GM12878 (cell line): ENCODE results near the gene LPCAT3. TPM values are rescaled to one million over a fixed set of nuclear protein-coding genes. Genes with fewer than 3 reads are reported as not detected.

Experiments used
- ATF7 ChIP-seq: fragments of 450-650 bp; IDR thresholded peaks from 2 replicates; pipeline ENCODE4 v1.6.1; 2016; ENCODE audit warnings: low read depth, mild to moderate bottlenecking
- BMI1 ChIP-seq: fragments of 450-650 bp; IDR thresholded peaks from 2 replicates; pipeline ENCODE4 v1.6.1; 2016; ENCODE audit warnings: mild to moderate bottlenecking, moderate library complexity, borderline replicate concordance
- CBX3 ChIP-seq: fragments of 200-600 bp; sonication (generic); IDR thresholded peaks from 2 replicates; pipeline ENCODE4 v1.6.1; 2016; ENCODE audit warnings: low read depth, borderline replicate concordance
- CHD1 ChIP-seq: IDR thresholded peaks from 2 replicates; pipeline ENCODE4 v1.6.1; 2012; ENCODE audit warnings: low read depth, low read length, improper control_type of control experiment
- CHD2 ChIP-seq: IDR thresholded peaks from 2 replicates; pipeline ENCODE4 v1.6.1; 2011; ENCODE audit warnings: low read depth, low read length, improper control_type of control experiment, borderline replicate concordance
- CREB1 ChIP-seq: IDR thresholded peaks from 2 replicates; pipeline ENCODE4 v1.6.1; 2012; ENCODE audit warnings: low read depth, mild to moderate bottlenecking, inconsistent platforms
- EGR1 ChIP-seq, 2 experiments: IDR thresholded peaks; 1 replicate in 1 of 2; 2 replicates in 1 of 2; pipeline ENCODE4 v1.6.1; 2011 to 2012; ENCODE audit warnings: low read depth in 2 of 2, low read length in 2 of 2, borderline replicate concordance in 1 of 2, mild to moderate bottlenecking in 1 of 2, moderate library complexity in 1 of 2
- IRF4 ChIP-seq: IDR thresholded peaks from 2 replicates; pipeline ENCODE4 v1.6.1; 2011; ENCODE audit warnings: low read depth, low read length
- KAT2A ChIP-seq: conservative IDR thresholded peaks from 2 replicates; pipeline ENCODE4 v1.6.1; 2011; ENCODE audit warnings: low read depth, low read length; ENCODE audit not compliant: control insufficient read depth
- MYB ChIP-seq: fragments of 150-350 bp; IDR thresholded peaks from 2 replicates; pipeline ENCODE4 v1.6.1; 2014; ENCODE audit warnings: mild to moderate bottlenecking, low read depth, low read length, borderline replicate concordance
- PRDM15 ChIP-seq: fragments of 450-650 bp; formaldehyde crosslinking; IDR thresholded peaks from 2 replicates; pipeline ENCODE4 v1.4.0; 2020; ENCODE audit warnings: mild to moderate bottlenecking, moderate library complexity
- SP1 ChIP-seq: IDR thresholded peaks from one replicate; pipeline ENCODE4 v1.6.1; 2011; ENCODE audit warnings: low read depth, low read length
- TCF3 ChIP-seq: IDR thresholded peaks from 2 replicates; pipeline ENCODE4 v1.6.1; 2012; ENCODE audit warnings: low read depth, mild to moderate bottlenecking, low read length, borderline replicate concordance; ENCODE audit not compliant: insufficient read depth
- ZNF592 ChIP-seq: fragments of 450-650 bp; IDR thresholded peaks from 2 replicates; pipeline ENCODE4 v1.6.1; 2017; ENCODE audit warnings: mild to moderate bottlenecking, moderate library complexity
- polyA plus RNA-seq, 11 experiments: library from polyadenylated mRNA; depleted of rRNA in 4 of 11; unstranded in 6 of 11; stranded (reverse) in 5 of 11; fragments of >200 nt; fragmentation: Nextera tagmentation in 4 of 11; fragmentation: Illumina TruSeq in 1 of 11; extraction: Ambion mirVana in 4 of 11; extraction: Trizol in 1 of 11; gene quantifications; 1 replicate in 1 of 11; 2 replicates in 10 of 11; pipeline versions ENCODE4 v1.2.1 to v1.2.3, GENCODE V29; 2011 to 2016; ENCODE audit warnings: inconsistent platforms in 2 of 11, missing spikeins in 2 of 11, low read depth in 1 of 11
- total RNA-seq, 4 experiments: library from RNA; depleted of rRNA in 3 of 4; stranded (reverse); fragments of >200 nt in 3 of 4; fragmentation: Illumina TruSeq in 1 of 4; extraction: Trizol in 1 of 4; gene quantifications; 2 replicates each; pipeline versions ENCODE4 v1.2.1 to v1.2.3, GENCODE V29; 2013 to 2021
- TF ChIP-seq, protein P1 (sequence below): IDR thresholded peaks from 2 replicates; pipeline ENCODE4 v1.6.1; 2012; ENCODE audit warnings: low read depth, low read length, improper control_type of control experiment
- TF ChIP-seq, protein P2 (sequence below), 3 experiments: IDR thresholded peaks in 2 of 3; conservative IDR thresholded peaks in 1 of 3; 2 replicates each; pipeline ENCODE4 v1.5.1; 2011; ENCODE audit warnings: low read depth in 3 of 3, low read length in 3 of 3, mild to moderate bottlenecking in 3 of 3, control low read depth in 2 of 3, moderate library complexity in 2 of 3, inconsistent platforms in 1 of 3, mixed read lengths in 1 of 3; ENCODE audit not compliant: control insufficient read depth in 2 of 3, insufficient read depth in 1 of 3; ENCODE audit errors: extremely low read depth in 1 of 3

Gene LPCAT3
- total and polyA plus RNA-seq, 10 of the 15 experiments (the other 5 are each of a cell fraction or from before 2014, with no cell fraction given): 2.6 to 48.3 (median 23.0) TPM

DNA sequence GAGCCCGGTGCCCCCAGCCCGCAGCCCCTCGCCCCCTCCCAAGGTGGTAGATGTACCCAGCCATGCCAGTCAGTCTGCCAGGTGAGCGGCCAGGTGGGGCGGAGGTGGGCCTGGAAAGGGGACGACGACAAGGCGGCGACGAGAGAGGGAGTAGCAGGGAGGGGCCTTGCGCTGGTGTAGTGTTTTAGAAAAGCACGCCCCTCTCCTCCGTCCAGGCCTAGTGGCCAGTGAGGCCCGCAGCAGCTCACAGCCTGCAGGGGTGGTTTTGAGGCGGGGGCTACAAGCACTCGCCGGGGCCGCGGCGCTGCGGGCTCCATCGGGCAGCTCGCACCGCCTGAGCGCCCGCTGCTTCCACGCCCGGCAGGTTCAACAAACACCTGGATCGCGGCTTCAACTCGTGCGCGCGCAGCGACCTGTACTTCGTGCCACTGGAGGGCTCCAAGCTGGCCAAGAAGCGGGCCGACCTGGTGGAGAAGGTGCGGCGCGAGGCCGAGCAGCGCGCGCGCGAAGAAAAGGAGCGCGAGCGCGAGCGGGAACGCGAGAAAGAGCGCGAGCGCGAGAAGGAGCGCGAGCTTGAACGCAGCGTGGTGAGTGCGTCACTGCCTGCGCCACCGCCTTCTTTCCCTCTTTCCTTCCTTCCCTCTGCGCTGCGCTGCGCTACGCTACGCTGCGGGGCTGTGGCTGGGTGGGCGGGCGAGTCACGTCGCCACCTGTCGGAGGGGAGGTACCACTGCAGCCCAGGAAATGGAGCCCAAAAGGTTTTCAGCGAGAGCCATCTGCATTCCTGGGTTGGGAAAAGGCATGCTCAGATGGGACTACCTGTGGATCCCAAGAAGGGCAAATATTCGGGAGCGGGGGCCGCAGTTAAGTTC lies 80.6 kb downstream of the LPCAT3 start (continued):
- TF ChIP-seq, protein P1, sequence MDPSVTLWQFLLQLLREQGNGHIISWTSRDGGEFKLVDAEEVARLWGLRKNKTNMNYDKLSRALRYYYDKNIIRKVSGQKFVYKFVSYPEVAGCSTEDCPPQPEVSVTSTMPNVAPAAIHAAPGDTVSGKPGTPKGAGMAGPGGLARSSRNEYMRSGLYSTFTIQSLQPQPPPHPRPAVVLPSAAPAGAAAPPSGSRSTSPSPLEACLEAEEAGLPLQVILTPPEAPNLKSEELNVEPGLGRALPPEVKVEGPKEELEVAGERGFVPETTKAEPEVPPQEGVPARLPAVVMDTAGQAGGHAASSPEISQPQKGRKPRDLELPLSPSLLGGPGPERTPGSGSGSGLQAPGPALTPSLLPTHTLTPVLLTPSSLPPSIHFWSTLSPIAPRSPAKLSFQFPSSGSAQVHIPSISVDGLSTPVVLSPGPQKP: no peak
- TF ChIP-seq MYB (no peak), CREB1 (no peak), ZNF592 (no peak), EGR1 (IDR thresholded peaks at IDR 0.05; ENCODE audit: borderline replicate concordance in 1 of 2, low read depth in 2 of 2, low read length in 2 of 2) (peak; percentile 72 to 94), KAT2A (no peak), BMI1 (no peak), ATF7 (peak; percentile 32; the same call in 1 of the 2 replicates), TCF3 (0 out of 2 replicates have a peak, but pooled peaks have one; percentile 39), SP1 (peak; percentile 61), CBX3 (no peak), CHD2 (peak; percentile 98), IRF4 (peak; percentile 61; the same call in 1 of the 2 replicates), CHD1 (no peak), PRDM15 (CRISPR knock-in tag) (no peak)
- TF ChIP-seq, protein P2, sequence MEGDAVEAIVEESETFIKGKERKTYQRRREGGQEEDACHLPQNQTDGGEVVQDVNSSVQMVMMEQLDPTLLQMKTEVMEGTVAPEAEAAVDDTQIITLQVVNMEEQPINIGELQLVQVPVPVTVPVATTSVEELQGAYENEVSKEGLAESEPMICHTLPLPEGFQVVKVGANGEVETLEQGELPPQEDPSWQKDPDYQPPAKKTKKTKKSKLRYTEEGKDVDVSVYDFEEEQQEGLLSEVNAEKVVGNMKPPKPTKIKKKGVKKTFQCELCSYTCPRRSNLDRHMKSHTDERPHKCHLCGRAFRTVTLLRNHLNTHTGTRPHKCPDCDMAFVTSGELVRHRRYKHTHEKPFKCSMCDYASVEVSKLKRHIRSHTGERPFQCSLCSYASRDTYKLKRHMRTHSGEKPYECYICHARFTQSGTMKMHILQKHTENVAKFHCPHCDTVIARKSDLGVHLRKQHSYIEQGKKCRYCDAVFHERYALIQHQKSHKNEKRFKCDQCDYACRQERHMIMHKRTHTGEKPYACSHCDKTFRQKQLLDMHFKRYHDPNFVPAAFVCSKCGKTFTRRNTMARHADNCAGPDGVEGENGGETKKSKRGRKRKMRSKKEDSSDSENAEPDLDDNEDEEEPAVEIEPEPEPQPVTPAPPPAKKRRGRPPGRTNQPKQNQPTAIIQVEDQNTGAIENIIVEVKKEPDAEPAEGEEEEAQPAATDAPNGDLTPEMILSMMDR (IDR thresholded peaks at IDR 0.05 in 2 of 3, conservative IDR thresholded peaks at IDR 0.05 in 1 of 3; ENCODE audit: control insufficient read depth in 2 of 3, extremely low read depth in 1 of 3, insufficient read depth in 1 of 3, low read depth in 3 of 3, low read length in 3 of 3): peak; percentile 96 to 99 (median 97)
